ENCODE measurements around the gene PAWR.
"Not testable (repeated sequence)": the region's sequence is repeated elsewhere in the genome, so short reads cannot be mapped to it uniquely, and the experiment has no call there.

The PAWR gene

GRCh38 chr12:79587368-79587767, 103.4 kb downstream of the PAWR start:
- DNase-seq: no peak

- no peak for DNase-seq
Observed at GRCh38 chr12:79585147-79585546, 105.6 kb downstream of the PAWR start.

GRCh38 chr12:79573820-79574219, 116.9 kb downstream of the PAWR start:
- no peak for DNase-seq

- no peak for DNase-seq
Observed at GRCh38 chr12:79569679-79570078, 121.1 kb downstream of the PAWR start.

- no peak for DNase-seq
Observed at GRCh38 chr12:79567175-79567563, 123.6 kb downstream of the PAWR start.

GRCh38 chr12:79566452-79567174, 124.2 kb downstream of the PAWR start:
- DNase-seq: no peak

GRCh38 chr12:79564727-79565350, 125.9 kb downstream of the PAWR start:
- not testable (repeated sequence) for DNase-seq

GRCh38 chr12:79563021-79563740, 127.6 kb downstream of the PAWR start:
- DNase-seq: no peak

- no peak for DNase-seq
Observed at GRCh38 chr12:79561401-79562132, 129.2 kb downstream of the PAWR start.

- DNase-seq: no peak
Observed at GRCh38 chr12:79560225-79560889, 130.4 kb downstream of the PAWR start.

- no peak for DNase-seq
Observed at GRCh38 chr12:79559591-79559990, 131.2 kb downstream of the PAWR start.

- DNase-seq: no peak
Observed at GRCh38 chr12:79558924-79559469, 131.8 kb downstream of the PAWR start.

GRCh38 chr12:79557690-79558315, 133.0 kb downstream of the PAWR start:
- DNase-seq: no peak

GRCh38 chr12:79555028-79555925, 135.5 kb downstream of the PAWR start:
- peak; percentile 37 to 39 for DNase-seq

GRCh38 chr12:79553863-79554574, 136.7 kb downstream of the PAWR start:
- no peak for DNase-seq

- no peak for DNase-seq
Observed at GRCh38 chr12:79552192-79552591, 138.6 kb downstream of the PAWR start.

- no peak for DNase-seq
Observed at GRCh38 chr12:79549531-79550271, 141.1 kb downstream of the PAWR start.

GRCh38 chr12:79548610-79548924, 142.2 kb downstream of the PAWR start:
- no peak for DNase-seq
